ENCODE data around the gene PLXNA2.

PLXNA2 gene

GRCh38 chr1:208008534-208008933, 235.7 kb downstream of the PLXNA2 start:
- DNase-seq: no peak

GRCh38 chr1:208007938-208008342, 236.2 kb downstream of the PLXNA2 start:
- DNase-seq: no peak

- no peak for DNase-seq
These were observed 236.8 kb downstream of the PLXNA2 start for GRCh38 chr1:208007319-208007937.

DNA sequence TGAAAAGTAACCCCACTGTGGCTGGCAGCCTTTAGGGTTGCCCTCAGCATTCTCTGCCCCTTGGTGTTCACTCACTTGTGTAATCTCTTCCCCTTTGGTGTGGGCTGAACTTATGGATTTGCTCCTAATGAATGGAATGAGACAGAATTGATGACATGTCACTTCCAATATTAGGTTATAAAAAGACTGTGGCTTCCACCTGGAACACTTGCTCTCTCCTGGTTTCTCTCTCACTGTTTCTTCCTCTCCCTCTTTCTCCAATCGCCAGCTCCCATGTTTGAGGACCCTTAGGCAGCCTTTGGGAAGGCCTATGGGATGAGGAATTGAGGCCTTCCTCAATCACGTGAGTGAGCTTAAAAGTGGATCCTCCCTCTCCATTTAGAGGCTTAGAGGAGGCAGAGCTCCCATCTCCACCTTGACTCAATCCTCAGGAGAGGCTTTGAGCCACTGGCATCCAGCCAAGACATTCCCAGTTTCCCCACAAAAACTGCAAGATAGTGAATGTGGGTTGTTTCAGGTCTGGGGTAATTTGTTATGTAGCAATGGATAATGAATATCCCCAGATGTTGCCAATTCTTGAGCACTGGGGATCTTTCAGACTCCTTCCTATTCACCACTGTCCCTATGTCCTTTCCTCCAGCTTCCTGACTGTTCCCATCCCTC, 237.8 kb downstream of the PLXNA2 start:
- no peak for DNase-seq

- no peak for DNase-seq
These were observed 239.3 kb downstream of the PLXNA2 start for GRCh38 chr1:208004851-208005250.

DNA sequence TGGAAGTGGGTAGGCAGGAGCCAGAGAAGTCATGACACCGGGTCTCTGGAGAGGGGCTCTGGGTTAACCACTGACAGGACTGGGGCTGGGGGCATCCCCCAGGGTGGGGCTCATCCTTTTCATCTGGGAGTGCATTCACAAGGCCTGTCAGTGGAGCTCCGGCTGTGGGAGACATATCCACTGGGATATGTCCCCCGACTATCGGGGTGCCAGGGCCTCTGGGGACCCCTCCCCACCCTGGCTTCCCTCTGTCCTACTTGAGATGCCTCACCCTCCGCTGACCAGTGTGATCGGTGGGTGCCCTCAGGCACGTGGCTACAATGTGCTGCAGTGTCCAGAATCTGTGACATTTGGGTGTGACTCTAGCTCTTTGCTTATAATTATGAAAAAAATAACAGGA, 240.9 kb downstream of the PLXNA2 start:
- DNase-seq: no peak

DNA sequence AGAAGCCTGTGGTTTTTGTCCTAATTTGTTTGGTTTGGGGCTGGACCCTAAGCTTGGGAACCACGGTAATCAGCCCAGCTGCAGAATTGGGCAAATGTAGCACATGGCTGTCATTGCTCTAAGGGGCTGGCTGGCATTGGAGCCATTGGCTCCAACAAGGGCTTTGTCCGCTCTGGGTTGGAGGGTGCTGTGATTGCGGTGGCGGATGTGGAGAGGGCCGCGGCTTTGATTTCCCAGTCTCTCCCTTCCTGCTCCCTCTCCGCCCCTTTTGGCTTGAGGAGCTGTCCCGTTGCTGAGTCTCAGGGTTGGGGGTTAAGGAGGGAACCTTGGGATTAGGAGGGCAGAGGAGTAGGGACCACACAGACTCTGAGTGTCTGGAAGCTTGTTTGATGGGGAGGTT, 241.5 kb downstream of the PLXNA2 start:
- DNase-seq: no peak

DNA sequence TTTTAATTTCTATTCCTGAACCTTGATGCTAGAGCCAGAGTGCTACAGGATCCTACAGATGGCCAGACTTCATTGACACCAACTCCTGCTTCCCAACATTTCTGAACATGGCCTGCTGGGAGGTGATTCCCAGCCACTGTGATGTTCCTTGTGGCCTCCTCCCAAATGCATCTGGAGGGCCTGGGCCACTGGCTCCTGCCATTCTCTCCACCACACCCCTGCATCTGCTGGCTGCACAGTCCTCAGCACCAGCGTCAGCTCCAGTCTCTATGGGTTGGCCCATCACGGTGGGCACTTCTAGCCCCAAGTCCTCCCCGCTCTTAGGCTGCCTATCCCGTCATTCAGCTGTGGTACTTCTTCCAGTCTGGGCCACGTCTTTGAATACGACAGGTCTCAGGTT, 242.1 kb downstream of the PLXNA2 start:
- no peak for DNase-seq

GRCh38 chr1:208000504-208000903, 243.7 kb downstream of the PLXNA2 start:
- no peak for DNase-seq

DNA sequence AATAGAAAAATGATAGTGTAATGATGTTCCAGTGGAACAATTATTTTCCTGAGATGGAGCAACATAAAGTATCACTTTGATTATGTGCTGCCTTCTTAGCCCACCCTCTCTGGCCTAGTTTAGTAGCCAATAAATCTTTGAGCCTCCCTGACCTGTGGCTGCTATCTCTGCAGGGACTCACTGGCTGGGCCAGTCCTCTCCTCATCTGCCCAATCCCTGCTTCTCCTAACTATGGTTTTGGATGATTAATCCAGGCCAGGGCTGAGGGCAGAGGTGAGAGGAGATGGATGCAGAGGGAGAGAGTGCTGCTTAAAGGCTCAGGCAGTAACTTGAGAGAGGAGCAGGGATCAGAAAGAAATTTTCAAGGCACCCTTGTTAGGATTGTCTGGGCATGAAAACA, 244.2 kb downstream of the PLXNA2 start:
- no peak for DNase-seq

- DNase-seq: no peak
These were observed 244.8 kb downstream of the PLXNA2 start for GRCh38 chr1:207999274-207999915.

GRCh38 chr1:207998691-207999090, 245.5 kb downstream of the PLXNA2 start:
- DNase-seq: no peak

DNA sequence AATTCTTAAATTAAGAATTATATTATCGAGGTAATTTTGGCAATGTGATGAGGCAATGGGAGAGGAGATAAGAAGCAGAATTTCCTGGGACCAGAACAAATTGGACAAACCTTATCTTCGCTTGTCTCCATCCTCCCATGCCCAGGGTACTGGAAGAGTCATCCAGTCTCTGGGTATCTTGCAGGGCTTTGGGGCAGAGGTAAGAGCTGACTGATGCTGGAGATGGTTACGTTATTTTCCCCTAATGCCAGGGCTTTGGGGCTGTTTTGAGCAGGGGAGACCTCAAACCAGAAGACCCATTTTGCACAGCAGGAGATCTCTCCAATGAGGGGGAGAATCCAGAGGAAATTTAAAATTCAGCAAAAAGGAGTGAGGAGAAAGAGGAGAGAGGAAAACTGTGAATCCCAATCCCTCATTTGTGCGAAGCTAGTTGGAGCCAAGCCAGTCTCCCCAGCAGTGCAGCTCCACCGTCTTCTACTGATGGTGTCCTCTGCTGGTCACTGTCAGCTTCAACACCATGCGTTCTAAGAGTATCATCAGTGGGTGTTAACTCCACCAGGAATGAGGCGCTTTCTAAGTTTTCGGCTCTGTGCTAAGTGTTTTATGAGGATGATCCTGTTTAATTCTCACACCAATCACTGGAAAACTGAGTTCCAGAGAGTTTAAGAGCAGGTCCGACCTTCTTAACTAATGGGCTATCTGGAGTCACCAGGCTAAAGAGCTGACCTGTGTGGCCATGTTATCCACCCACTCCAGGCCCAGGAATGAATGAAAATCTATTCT, 246.5 kb downstream of the PLXNA2 start:
- peak; percentile 59 for DNase-seq

DNA sequence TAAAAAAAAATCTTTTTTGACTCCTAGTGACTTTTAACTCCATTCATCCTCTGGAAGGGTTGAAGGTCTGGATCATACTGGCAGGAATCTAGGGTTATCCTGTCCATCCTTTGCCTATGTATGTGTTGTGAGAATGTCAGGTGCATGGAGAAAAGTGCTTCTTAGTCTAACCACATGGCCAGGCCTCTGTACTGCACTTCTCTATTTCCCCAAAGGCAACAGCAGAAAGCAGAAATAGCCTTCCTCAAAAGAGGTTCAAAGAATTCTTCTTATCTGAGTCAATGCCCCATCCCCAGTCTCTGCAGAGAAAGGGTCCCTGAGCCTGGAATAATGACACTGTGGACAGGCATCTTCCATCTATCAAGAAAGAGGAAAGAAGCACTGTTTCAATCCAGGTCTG, 247.5 kb downstream of the PLXNA2 start:
- no peak for DNase-seq

DNA sequence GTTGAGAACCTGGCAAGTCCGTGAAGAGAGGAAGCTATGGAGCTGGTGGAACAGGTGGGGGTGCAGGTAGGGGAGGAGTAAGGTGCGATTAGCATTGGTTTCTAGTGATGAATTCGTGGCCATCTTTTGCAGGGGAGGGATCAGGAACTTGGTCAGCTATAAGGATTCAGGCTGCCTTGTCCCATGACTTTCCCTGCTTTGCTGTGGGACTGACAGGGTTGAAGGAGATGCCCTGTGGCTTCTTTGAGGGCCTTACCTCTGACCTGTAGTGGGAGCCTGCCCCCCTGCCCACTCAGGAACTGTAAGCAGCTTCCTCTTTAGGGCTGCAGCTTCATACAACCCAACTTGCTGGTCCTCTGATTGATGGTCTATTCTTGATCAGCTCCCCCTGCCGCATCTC, 248.6 kb downstream of the PLXNA2 start:
- DNase-seq: no peak

DNA sequence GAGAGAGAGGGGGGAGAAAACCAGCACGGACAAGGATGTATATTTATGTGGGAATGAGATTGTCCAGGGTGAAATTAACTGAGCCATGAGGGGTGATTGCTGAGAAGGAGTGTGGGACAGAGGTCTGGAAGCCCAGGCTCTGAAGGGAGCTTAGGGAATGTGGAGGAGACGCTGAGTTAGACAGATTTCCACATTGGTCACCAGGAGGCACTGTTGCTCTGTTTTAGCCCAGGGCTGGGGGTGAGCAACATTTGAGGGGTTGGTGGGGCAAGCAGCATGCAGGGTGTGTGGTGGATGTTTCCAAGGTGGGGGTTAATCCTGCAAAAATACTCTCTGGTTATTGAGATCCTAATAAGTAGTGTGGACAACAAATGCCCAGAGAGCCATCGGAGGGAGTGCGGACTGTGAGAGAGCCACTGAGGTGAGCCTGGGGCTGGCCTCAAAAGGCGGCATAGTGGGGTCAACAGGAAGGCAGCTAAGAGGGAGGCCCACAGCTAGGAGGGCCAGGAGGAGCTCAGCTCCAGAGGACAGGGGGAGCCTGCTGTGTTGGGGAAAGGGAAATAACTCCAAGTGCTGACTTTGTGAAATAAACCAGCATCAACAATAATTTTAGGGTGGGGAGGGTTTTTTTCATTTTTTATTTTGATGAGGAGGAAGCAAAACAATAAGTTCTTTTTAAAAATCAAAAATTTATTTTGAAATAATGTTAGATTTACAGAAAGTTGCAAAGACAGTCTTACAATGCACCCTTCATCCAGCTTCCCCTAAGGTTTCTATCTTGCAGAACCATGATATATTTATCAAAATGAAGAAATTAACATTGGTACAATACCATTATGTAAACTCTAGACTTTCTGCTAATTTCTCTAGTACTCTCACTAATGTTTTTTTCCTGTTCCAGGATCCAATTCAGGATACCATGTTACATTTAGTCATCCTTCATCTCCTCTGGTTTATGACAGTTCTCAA, 250.4 kb downstream of the PLXNA2 start:
- DNase-seq: no peak

DNA sequence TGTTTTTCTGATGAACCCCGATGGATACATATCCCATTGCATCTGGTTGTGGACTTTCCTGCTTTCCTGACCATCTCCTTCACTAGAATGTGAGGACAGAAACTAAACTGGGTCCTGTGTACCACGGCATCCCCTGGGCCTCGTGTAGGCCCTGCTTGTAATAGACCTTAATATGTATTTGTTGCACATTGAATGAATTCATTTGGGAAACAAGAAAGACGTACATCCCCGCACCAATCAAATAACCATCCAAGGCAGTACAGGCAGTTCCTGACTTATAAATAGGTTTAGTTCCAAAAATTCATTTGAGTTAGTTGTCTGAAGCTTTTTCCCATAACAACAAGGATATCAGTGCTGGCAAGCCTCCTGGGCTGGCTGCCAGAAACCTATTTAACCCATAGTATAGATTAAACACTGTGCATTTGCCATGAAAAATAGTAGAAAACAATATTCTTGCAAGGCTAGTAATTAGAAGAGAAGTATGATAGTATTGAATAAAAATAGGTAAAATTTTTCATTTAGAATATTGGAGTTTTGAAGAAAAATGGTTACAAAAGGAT, 251.4 kb downstream of the PLXNA2 start:
- DNase-seq: no peak

GRCh38 chr1:207991583-207992026, 252.6 kb downstream of the PLXNA2 start:
- DNase-seq: no peak

- no peak for DNase-seq
These were observed 253.2 kb downstream of the PLXNA2 start for GRCh38 chr1:207990876-207991582.

DNA sequence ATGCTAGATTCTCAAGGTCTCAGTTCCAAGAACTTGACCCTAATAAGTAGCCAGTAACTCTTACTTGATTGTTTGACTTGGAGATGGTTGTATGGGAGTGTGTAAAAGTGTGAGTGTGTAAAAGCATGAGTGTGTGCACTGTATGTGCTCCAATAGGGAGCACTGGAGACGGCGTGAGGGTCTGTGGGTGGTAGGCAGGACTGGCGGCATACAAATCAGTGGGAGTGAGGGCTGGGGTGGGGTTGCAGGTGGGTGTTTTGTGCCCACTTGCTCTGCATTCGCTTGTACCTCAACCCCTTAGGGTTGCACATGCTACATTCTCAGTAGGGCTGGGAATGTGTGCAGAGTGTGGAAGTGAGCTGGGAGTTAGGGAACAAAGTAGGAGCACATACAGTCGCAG, 253.7 kb downstream of the PLXNA2 start:
- DNase-seq: no peak

Data from DMS153 (cell line).